Activated T-cell treated with anti-CD3 and anti-CD28 coated beads, Interleukin-2, amount 50 U/mL, for 24 hours (primary cell): ENCODE measurements around the gene NPAS2.
A peak's percentile ranks its signal among the peaks of the same experiment; 100 is the strongest.

Experiments used
- DNase-seq: peaks from one replicate; pipeline ENCODE4 v3.0.0-alpha.2; 2020
- H3K27ac Mint-ChIP-seq: 2 replicates; pipeline ENCODE4 v1.8.0; 2020; ENCODE audit warnings: mild to moderate bottlenecking, mixed read lengths
- H3K27me3 Mint-ChIP-seq: 2 replicates; pipeline ENCODE4 v1.8.0; 2020; ENCODE audit warnings: mixed read lengths
- H3K36me3 Mint-ChIP-seq: 2 replicates; pipeline ENCODE4 v1.8.0; 2020; ENCODE audit warnings: low read depth, mixed read lengths
- H3K4me1 Mint-ChIP-seq: 2 replicates; pipeline ENCODE4 v1.8.0; 2020; ENCODE audit warnings: low read depth, mixed read lengths
- H3K4me3 Mint-ChIP-seq: 2 replicates; pipeline ENCODE4 v1.8.0; 2020; ENCODE audit warnings: mild to moderate bottlenecking, moderate library complexity, mixed read lengths
- H3K9me3 Mint-ChIP-seq: 2 replicates; pipeline ENCODE4 v1.8.0; 2020; ENCODE audit warnings: mixed read lengths

NPAS2 gene

GRCh38 chr2:100821255-100821910, 1.4 kb downstream of the NPAS2 start:
- Mint-ChIP-seq H3K36me3 (no peaks in the 10 kb centered on the region), H3K4me1 (peaks cover 23% of the 10 kb centered on the region), H3K27me3 (peaks cover 39% of the 10 kb centered on the region), H3K27ac (peak overlapping the region; percentile 44), H3K4me3 (peak overlapping the region; percentile 75), H3K9me3 (no peaks in the 10 kb centered on the region)
- DNase-seq: no peak

- Mint-ChIP-seq H3K27me3 (peaks cover 39% of the 10 kb centered on the region), H3K36me3 (no peaks in the 10 kb centered on the region), H3K9me3 (peaks cover under 1% of the 10 kb centered on the region), H3K27ac (no peak overlapping the region), H3K4me1 (peaks cover 23% of the 10 kb centered on the region), H3K4me3 (peak overlapping the region; percentile 75)
- DNase-seq: no peak
These were observed 1.9 kb downstream of the NPAS2 start for GRCh38 chr2:100821911-100822265.

GRCh38 chr2:100822587-100823248, 2.8 kb downstream of the NPAS2 start:
- Mint-ChIP-seq H3K27ac (no peak overlapping the region), H3K4me1 (peaks cover 20% of the 10 kb centered on the region), H3K36me3 (no peaks in the 10 kb centered on the region), H3K9me3 (peaks cover 6% of the 10 kb centered on the region), H3K4me3 (no peak overlapping the region), H3K27me3 (peaks cover 37% of the 10 kb centered on the region)
- DNase-seq: no peak

GRCh38 chr2:100823665-100824438, 3.9 kb downstream of the NPAS2 start:
- H3K4me1 Mint-ChIP-seq: peaks cover 12% of the 10 kb centered on the region

GRCh38 chr2:100824842-100825241, 4.9 kb downstream of the NPAS2 start:
- peaks cover 17% of the 10 kb centered on the region for H3K9me3 Mint-ChIP-seq
- peaks cover 2% of the 10 kb centered on the region for H3K36me3 Mint-ChIP-seq
- peaks cover 17% of the 10 kb centered on the region for H3K4me1 Mint-ChIP-seq
- no peak overlapping the region for H3K4me3 Mint-ChIP-seq
- DNase-seq: no peak
- peaks cover 26% of the 10 kb centered on the region for H3K27me3 Mint-ChIP-seq
- no peak overlapping the region for H3K27ac Mint-ChIP-seq

More at GRCh38 chr2:100823665-100824438, 3.9 kb downstream of the NPAS2 start:
- Mint-ChIP-seq H3K36me3 (peaks cover 2% of the 10 kb centered on the region), H3K9me3 (peaks cover 15% of the 10 kb centered on the region), H3K4me3 (no peak overlapping the region), H3K27me3 (peaks cover 28% of the 10 kb centered on the region), H3K27ac (no peak overlapping the region)
- no peak for DNase-seq

GRCh38 chr2:100826494-100826893, 6.6 kb downstream of the NPAS2 start:
- no peak overlapping the region for H3K27ac Mint-ChIP-seq
- H3K9me3 Mint-ChIP-seq: peaks cover 17% of the 10 kb centered on the region
- peaks cover 16% of the 10 kb centered on the region for H3K27me3 Mint-ChIP-seq
- no peak overlapping the region for H3K4me3 Mint-ChIP-seq
- H3K36me3 Mint-ChIP-seq: peaks cover 2% of the 10 kb centered on the region
- DNase-seq: no peak
- H3K4me1 Mint-ChIP-seq: peaks cover 17% of the 10 kb centered on the region

GRCh38 chr2:100831158-100831750, 11.3 kb downstream of the NPAS2 start:
- peaks cover 18% of the 10 kb centered on the region for H3K4me1 Mint-ChIP-seq
- H3K27me3 Mint-ChIP-seq: no peaks in the 10 kb centered on the region
- DNase-seq: no peak
- no peak overlapping the region for H3K4me3 Mint-ChIP-seq
- peaks cover 17% of the 10 kb centered on the region for H3K9me3 Mint-ChIP-seq
- no peak overlapping the region for H3K27ac Mint-ChIP-seq
- H3K36me3 Mint-ChIP-seq: peaks cover 2% of the 10 kb centered on the region

- H3K4me3 Mint-ChIP-seq: no peak overlapping the region
- peaks cover 2% of the 10 kb centered on the region for H3K36me3 Mint-ChIP-seq
- no peaks in the 10 kb centered on the region for H3K27me3 Mint-ChIP-seq
- no peak for DNase-seq
- peaks cover 17% of the 10 kb centered on the region for H3K9me3 Mint-ChIP-seq
- H3K4me1 Mint-ChIP-seq: peaks cover 18% of the 10 kb centered on the region
- no peak overlapping the region for H3K27ac Mint-ChIP-seq
These were observed 11.9 kb downstream of the NPAS2 start for GRCh38 chr2:100831831-100832230.

GRCh38 chr2:100832885-100833284, 12.9 kb downstream of the NPAS2 start:
- Mint-ChIP-seq H3K27me3 (no peaks in the 10 kb centered on the region), H3K9me3 (peaks cover 10% of the 10 kb centered on the region), H3K27ac (no peak overlapping the region), H3K4me3 (no peak overlapping the region), H3K36me3 (peaks cover 1% of the 10 kb centered on the region), H3K4me1 (peaks cover 18% of the 10 kb centered on the region)
- no peak for DNase-seq

- peaks cover 5% of the 10 kb centered on the region for H3K9me3 Mint-ChIP-seq
- H3K27ac Mint-ChIP-seq: no peak overlapping the region
- H3K4me3 Mint-ChIP-seq: no peak overlapping the region
- H3K4me1 Mint-ChIP-seq: peaks cover 18% of the 10 kb centered on the region
- no peaks in the 10 kb centered on the region for H3K27me3 Mint-ChIP-seq
- DNase-seq: no peak
- H3K36me3 Mint-ChIP-seq: no peaks in the 10 kb centered on the region
These were observed 13.4 kb downstream of the NPAS2 start for GRCh38 chr2:100833331-100833730.

- Mint-ChIP-seq H3K4me3 (no peak overlapping the region), H3K4me1 (peaks cover 18% of the 10 kb centered on the region), H3K27me3 (no peaks in the 10 kb centered on the region)
These were observed 14.3 kb downstream of the NPAS2 start for GRCh38 chr2:100834221-100834620.

GRCh38 chr2:100835006-100835659, 15.2 kb downstream of the NPAS2 start:
- no peak for DNase-seq
- Mint-ChIP-seq H3K9me3 (no peaks in the 10 kb centered on the region), H3K27me3 (no peaks in the 10 kb centered on the region)

More at GRCh38 chr2:100834221-100834620, 14.3 kb downstream of the NPAS2 start:
- Mint-ChIP-seq H3K36me3 (no peaks in the 10 kb centered on the region), H3K9me3 (no peaks in the 10 kb centered on the region), H3K27ac (no peak overlapping the region)
- no peak for DNase-seq

GRCh38 chr2:100840519-100840918, 20.6 kb downstream of the NPAS2 start:
- peaks cover 7% of the 10 kb centered on the region for H3K27me3 Mint-ChIP-seq
- H3K36me3 Mint-ChIP-seq: no peaks in the 10 kb centered on the region
- peaks cover 6% of the 10 kb centered on the region for H3K9me3 Mint-ChIP-seq
- H3K27ac Mint-ChIP-seq: no peak overlapping the region
- peaks cover 7% of the 10 kb centered on the region for H3K4me1 Mint-ChIP-seq
- H3K4me3 Mint-ChIP-seq: no peak overlapping the region
- DNase-seq: no peak

More at GRCh38 chr2:100835006-100835659, 15.2 kb downstream of the NPAS2 start:
- Mint-ChIP-seq H3K4me3 (no peak overlapping the region), H3K4me1 (peaks cover 10% of the 10 kb centered on the region), H3K36me3 (no peaks in the 10 kb centered on the region), H3K27ac (no peak overlapping the region)

- Mint-ChIP-seq H3K4me3 (no peak overlapping the region), H3K27me3 (peaks cover 7% of the 10 kb centered on the region), H3K9me3 (peaks cover 6% of the 10 kb centered on the region), H3K4me1 (peaks cover 7% of the 10 kb centered on the region), H3K36me3 (no peaks in the 10 kb centered on the region), H3K27ac (no peak overlapping the region)
- no peak for DNase-seq
These were observed 22.4 kb downstream of the NPAS2 start for GRCh38 chr2:100842241-100842922.
